Transverse colon (tissue), 3 donors: Measurements from ENCODE around the gene SNX30.

Source experiments
- CTCF ChIP-seq, 5 experiments: fragments of 200-600 bp in 3 of 5; fragments of 450-650 bp in 2 of 5; sonication (generic) in 3 of 5; IDR thresholded peaks; 1 replicate in 2 of 5; 2 replicates in 3 of 5; pipeline ENCODE4 v1.5.1; 2016 to 2017; ENCODE audit warnings: antibody characterized with exemption in 5 of 5, inconsistent platforms in 3 of 5, mild to moderate bottlenecking in 2 of 5, moderate library complexity in 1 of 5
- EP300 ChIP-seq: sonication (generic); formaldehyde crosslinking; IDR thresholded peaks from one replicate; pipeline ENCODE4 v1.6.1; 2017; ENCODE audit warnings: antibody characterized with exemption, low read depth
- POLR2A ChIP-seq: fragments of 450-650 bp; IDR thresholded peaks from one replicate; pipeline ENCODE4 v1.6.1; 2016; ENCODE audit warnings: antibody characterized with exemption, mild to moderate bottlenecking, moderate library complexity

GRCh38 chr9:112905084-112905483 is 154.5 kb downstream of the SNX30 start:
- no peak for TF ChIP-seq CTCF (IDR thresholded peaks at IDR 0.05)
- TF ChIP-seq POLR2A, result no peak
- TF ChIP-seq EP300, result no peak
